Mesendoderm (in vitro differentiated cells): ENCODE results near the gene MBD3L1.

Experiments used
- DNase-seq: peaks from one replicate; pipeline ENCODE4 v3.0.0; 2013
- H2AK5ac ChIP-seq: 2 replicates; pipeline ENCODE4 v1.6.1; 2013; ENCODE audit warnings: low read length, inconsistent platforms
- H2BK120ac ChIP-seq: 2 replicates; pipeline ENCODE4 v1.6.1; 2013; ENCODE audit warnings: low read depth, mild to moderate bottlenecking, low read length, moderate library complexity, mixed read lengths
- H2BK15ac ChIP-seq: replicated peaks from 2 replicates; pipeline ENCODE4 v1.6.1; 2013; ENCODE audit warnings: low read depth, mild to moderate bottlenecking, moderate library complexity
- H2BK5ac ChIP-seq: 2 replicates; pipeline ENCODE4 v1.6.1; 2013; ENCODE audit warnings: low read length, inconsistent platforms
- H3K18ac ChIP-seq: 2 replicates; pipeline ENCODE4 v1.6.1; 2013; ENCODE audit warnings: mild to moderate bottlenecking, low read length, mixed read lengths
- H3K23ac ChIP-seq: one replicate; pipeline ENCODE4 v1.6.1; 2013; ENCODE audit warnings: low read length
- H3K27ac ChIP-seq: 2 replicates; pipeline ENCODE4 v1.5.1; 2013; ENCODE audit warnings: low read depth, mild to moderate bottlenecking, inconsistent platforms, low read length, moderate library complexity
- H3K27me3 ChIP-seq: 2 replicates; pipeline ENCODE4 v1.6.1; 2013; ENCODE audit warnings: low read length, control low read depth, mild to moderate bottlenecking, inconsistent platforms; ENCODE audit not compliant: insufficient read depth, poor library complexity
- H3K36me3 ChIP-seq: 2 replicates; pipeline ENCODE4 v1.6.1; 2013; ENCODE audit warnings: low read length, inconsistent platforms; ENCODE audit not compliant: control insufficient read depth, insufficient read depth
- H3K4ac ChIP-seq: one replicate; pipeline ENCODE4 v1.6.1; 2013; ENCODE audit warnings: low read depth, mild to moderate bottlenecking, low read length, moderate library complexity
- H3K4me1 ChIP-seq: 2 replicates; pipeline ENCODE4 v1.6.1; 2013; ENCODE audit warnings: low read depth, low read length, inconsistent platforms; ENCODE audit not compliant: control insufficient read depth
- H3K4me2 ChIP-seq: 2 replicates; pipeline ENCODE4 v1.6.1; 2013; ENCODE audit warnings: low read length
- H3K4me3 ChIP-seq: 2 replicates; pipeline ENCODE4 v1.5.1; 2013; ENCODE audit warnings: mild to moderate bottlenecking, low read length
- H3K56ac ChIP-seq: one replicate; pipeline ENCODE4 v1.6.1; 2013; ENCODE audit warnings: low read length
- H3K79me1 ChIP-seq: 2 replicates; pipeline ENCODE4 v1.6.1; 2013; ENCODE audit warnings: low read length, inconsistent platforms
- H3K79me2 ChIP-seq: 2 replicates; pipeline ENCODE4 v1.6.1; 2013; ENCODE audit warnings: mild to moderate bottlenecking, low read length; ENCODE audit not compliant: control insufficient read depth, insufficient read depth
- H3K9ac ChIP-seq: 2 replicates; pipeline ENCODE4 v1.6.1; 2013; ENCODE audit warnings: low read length, inconsistent platforms
- H4K5ac ChIP-seq: one replicate; pipeline ENCODE4 v1.6.1; 2013; ENCODE audit warnings: low read length
- H4K8ac ChIP-seq: one replicate; pipeline ENCODE4 v1.6.1; 2013; ENCODE audit warnings: low read depth, mild to moderate bottlenecking, control low read depth, low read length, moderate library complexity
- WGBS: extraction: QIAGEN DNeasy Blood & Tissue Kit; methylation state at CpG from one replicate; pipeline ENCODE4 v1.1.7; 2013; ENCODE audit warnings: low lambda C conversion rate, missing lambda C conversion rate; ENCODE audit not compliant: insufficient coverage; ENCODE audit errors: extremely low coverage; 5-methylcytosine and 5-hydroxymethylcytosine counted together

MBD3L1 gene

DNA sequence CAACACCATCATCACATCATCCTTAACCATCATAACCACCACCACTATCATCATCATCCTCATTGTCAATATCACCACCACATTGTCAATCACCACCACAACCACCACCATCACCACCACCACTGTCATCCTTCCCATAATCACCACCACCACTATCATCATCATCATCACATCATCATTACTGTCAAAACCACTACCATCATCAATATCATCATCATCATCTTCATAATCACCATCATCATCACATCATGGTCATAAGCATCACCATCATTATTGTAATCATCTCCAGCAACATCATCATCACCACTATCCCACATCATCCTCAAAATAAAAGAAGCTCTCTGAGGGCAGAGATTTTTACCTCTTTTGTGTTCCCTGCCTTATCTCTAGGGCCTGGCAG, 52.2 kb downstream of the MBD3L1 start:
- no peak overlapping the region for H2BK5ac ChIP-seq
- H3K4me2 ChIP-seq = no peak overlapping the region
- DNase-seq = no peak
- H3K4ac ChIP-seq = no peak overlapping the region
- no peaks in the 10 kb centered on the region for H3K4me1 ChIP-seq
- no peak overlapping the region for H2BK120ac ChIP-seq
- no peaks in the 10 kb centered on the region for H3K79me2 ChIP-seq
- H3K56ac ChIP-seq = no peak overlapping the region
- no peak overlapping the region for H3K18ac ChIP-seq
- no peak overlapping the region for H3K23ac ChIP-seq
- no peak overlapping the region for H4K5ac ChIP-seq
- no peak overlapping the region for H2AK5ac ChIP-seq
- no peak overlapping the region for H3K4me3 ChIP-seq
- H3K9ac ChIP-seq = no peak overlapping the region
- no peaks in the 10 kb centered on the region for H3K27me3 ChIP-seq
- no peaks in the 10 kb centered on the region for H3K36me3 ChIP-seq
- no peak overlapping the region for H2BK15ac ChIP-seq
- no peaks in the 10 kb centered on the region for H3K79me1 ChIP-seq
- no peak overlapping the region for H4K8ac ChIP-seq
- H3K27ac ChIP-seq = no peak overlapping the region

GRCh38 chr19:8887364-8887763, 55.2 kb downstream of the MBD3L1 start:
- Histone ChIP-seq H3K4ac (no peak overlapping the region), H4K8ac (no peak overlapping the region), H3K56ac (no peak overlapping the region), H3K36me3 (no peaks in the 10 kb centered on the region), H3K4me1 (no peaks in the 10 kb centered on the region), H2BK5ac (no peak overlapping the region), H2BK15ac (no peak overlapping the region), H4K5ac (no peak overlapping the region), H3K79me1 (no peaks in the 10 kb centered on the region), H3K27ac (no peak overlapping the region), H3K9ac (no peak overlapping the region), H2BK120ac (no peak overlapping the region), H3K4me2 (no peak overlapping the region), H2AK5ac (no peak overlapping the region), H3K18ac (no peak overlapping the region), H3K23ac (no peak overlapping the region), H3K79me2 (no peaks in the 10 kb centered on the region), H3K27me3 (no peaks in the 10 kb centered on the region), H3K4me3 (no peak overlapping the region)
- WGBS = no CpG with 5 or more reads among the region's 2 CpGs
- no peak for DNase-seq

DNA sequence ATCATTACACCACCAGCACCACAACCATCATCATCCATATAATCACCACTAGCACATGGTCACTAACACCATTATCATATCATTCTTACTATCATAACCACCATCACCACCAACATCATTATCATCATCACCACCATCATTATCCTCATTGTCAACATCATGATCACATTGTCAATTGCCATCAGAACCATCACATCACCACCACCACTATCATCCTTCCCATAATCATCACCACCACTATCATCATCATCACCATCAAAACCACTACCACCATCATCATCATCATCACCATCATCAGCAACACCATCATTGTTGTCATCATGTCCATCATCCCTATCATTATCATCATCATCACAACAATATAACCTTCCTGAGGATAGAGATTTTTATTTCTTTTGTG, 58.1 kb downstream of the MBD3L1 start:
- H3K36me3 ChIP-seq = no peaks in the 10 kb centered on the region
- no peak overlapping the region for H2BK5ac ChIP-seq
- H3K23ac ChIP-seq = no peak overlapping the region
- no peaks in the 10 kb centered on the region for H3K79me2 ChIP-seq
- H3K4me3 ChIP-seq = no peak overlapping the region
- H4K5ac ChIP-seq = no peak overlapping the region
- H3K4me1 ChIP-seq = no peaks in the 10 kb centered on the region
- no peaks in the 10 kb centered on the region for H3K79me1 ChIP-seq
- no peak overlapping the region for H2AK5ac ChIP-seq
- no peak overlapping the region for H3K4me2 ChIP-seq
- H3K9ac ChIP-seq = no peak overlapping the region
- H3K56ac ChIP-seq = no peak overlapping the region
- H2BK15ac ChIP-seq = no peak overlapping the region
- H4K8ac ChIP-seq = no peak overlapping the region
- no peak overlapping the region for H2BK120ac ChIP-seq
- no peak for DNase-seq
- H3K4ac ChIP-seq = no peak overlapping the region
- H3K27me3 ChIP-seq = no peaks in the 10 kb centered on the region
- H3K18ac ChIP-seq = no peak overlapping the region
- H3K27ac ChIP-seq = no peak overlapping the region
